SKM-1 treated with dmso at 0.1 percent for 144 hours (cell line): ENCODE results near the gene NTMT2.
"Not testable (repeated sequence)": the region's sequence is repeated elsewhere in the genome, so short reads cannot be mapped to it uniquely, and the experiment has no call there.

Experiments
- DNase-seq: peaks from one replicate; lab custom pipeline; 2025; ENCODE audit not compliant: unreplicated experiment; lab: John Stamatoyannopoulos, UW

Gene NTMT2

DNA sequence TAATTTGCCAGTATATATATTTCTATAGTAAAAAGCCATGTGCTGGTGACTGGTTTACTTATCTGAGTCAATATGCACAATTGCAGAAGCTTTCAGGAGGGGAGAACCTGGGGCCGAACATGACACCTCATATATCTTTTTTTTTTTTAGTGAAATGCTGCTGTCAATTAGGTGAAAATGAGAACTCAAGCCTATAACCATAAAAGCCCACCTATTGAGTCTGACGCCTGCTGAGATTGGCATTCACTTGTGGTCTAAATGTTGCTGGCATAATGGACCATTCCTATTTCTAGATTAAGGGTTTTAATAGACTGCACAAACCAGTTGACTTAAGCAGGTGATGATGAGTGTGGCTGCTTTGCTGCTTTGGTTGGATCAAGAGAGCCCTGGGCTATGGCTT is 10.8 kb downstream of the NTMT2 start:
- DNase-seq, result no peak

GRCh38 chr1:170157820-170158219 is 12.1 kb downstream of the NTMT2 start:
- no peak for DNase-seq

DNA sequence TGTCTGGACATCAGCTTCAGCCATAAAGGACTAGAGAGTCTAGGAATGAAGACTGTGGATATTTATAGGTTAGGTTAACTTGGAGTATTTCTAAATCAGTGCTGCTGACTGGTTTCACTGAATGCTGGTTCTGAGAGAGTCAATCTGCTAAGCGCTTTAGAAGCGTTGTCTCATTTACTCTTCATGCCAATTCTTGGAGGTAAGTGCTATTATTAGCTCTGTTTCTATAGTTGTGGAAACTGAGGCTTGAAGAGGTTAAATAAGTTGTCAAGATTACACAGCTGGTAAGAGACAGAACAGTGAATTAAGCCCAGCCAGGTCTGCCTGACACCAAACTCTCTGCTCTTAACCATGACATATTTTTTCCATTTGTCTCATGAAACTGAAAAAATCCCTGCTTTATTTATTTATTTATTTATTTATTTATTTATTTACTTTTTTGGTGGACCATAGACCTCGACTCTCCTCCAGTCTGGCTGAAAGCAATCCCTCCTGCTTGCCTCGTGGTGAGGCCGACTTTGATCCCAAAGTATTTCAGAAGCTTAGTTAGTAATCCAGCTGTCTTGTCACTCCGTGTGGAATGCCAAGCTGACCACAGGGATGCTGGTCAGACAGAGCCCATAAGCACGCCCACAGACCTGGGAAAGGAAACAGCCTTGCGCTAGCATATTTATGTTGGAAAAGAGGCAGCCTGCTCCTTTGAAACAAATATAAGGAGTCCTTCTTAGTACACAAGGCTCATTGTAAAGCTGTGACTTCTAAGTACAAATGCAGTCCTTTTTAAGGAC is 16.9 kb downstream of the NTMT2 start:
- no peak for DNase-seq

- DNase-seq, result no peak
Observed at GRCh38 chr1:170164103-170164763, 18.5 kb downstream of the NTMT2 start.

DNA sequence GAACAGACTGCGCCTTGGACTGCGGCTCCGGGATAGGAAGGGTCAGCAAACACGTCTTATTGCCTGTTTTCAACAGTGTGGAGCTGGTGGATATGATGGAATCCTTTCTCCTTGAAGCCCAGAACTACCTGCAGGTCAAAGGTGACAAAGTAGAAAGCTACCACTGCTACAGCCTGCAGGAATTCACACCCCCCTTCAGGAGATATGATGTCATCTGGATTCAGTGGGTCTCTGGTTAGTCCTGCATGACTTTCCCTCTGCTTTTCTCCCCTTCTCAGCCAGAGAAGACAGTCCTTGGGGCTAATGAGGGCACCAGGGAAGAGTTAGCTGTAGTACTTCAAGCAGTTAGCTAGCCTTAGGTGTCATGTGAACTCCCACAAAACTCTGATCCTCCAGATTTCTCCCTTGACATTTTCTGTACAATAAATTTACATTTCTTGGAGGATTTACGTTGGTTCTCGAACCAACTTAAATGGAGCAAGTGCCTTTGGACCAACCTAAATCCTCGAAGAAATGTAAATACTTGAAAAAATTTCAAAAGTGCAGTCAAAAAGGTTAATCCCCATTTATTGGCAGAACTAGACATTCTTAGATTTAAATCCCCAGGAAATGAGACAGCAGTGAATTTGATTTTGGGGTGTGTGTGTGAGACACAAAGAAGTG is 20.9 kb downstream of the NTMT2 start:
- DNase-seq, result no peak

DNA sequence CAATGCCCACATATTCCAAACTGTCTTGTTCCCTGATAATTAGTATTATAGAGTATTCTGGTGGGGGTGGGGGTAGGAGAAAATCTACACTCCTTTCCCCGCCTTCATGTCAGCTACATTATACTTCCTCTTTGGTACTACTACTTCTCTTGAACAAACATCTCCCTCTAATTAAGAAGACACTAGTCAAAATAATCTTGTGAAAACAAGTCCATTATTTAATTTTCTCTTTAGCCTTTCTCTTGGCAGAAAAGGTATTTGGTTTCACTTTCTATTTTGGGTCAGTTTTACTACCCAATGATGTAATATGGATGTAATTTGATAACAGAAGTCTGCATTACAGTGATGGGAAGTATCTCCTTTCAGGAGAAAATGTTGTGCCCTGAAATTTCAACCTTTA is 22.5 kb downstream of the NTMT2 start:
- DNase-seq, result no peak

DNA sequence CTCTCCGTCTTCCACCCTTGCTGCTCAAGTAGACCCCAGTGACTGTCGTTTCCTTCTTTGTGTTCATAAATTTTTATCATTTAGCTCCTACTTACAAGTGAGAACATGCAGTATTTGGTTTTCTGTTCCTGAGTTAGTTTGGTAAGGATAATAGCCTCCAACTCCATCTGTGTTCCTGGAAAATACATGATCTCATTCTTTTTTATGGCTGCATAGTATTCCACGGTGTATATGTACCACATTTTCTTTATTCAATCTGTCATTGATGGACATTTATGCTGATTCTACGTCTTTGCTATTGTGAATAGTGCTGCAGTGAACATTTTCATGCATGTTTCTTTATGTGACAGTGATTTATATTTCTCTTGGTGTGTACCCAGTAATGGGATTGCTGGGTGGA is 24.8 kb downstream of the NTMT2 start:
- not testable (repeated sequence) for DNase-seq

DNA sequence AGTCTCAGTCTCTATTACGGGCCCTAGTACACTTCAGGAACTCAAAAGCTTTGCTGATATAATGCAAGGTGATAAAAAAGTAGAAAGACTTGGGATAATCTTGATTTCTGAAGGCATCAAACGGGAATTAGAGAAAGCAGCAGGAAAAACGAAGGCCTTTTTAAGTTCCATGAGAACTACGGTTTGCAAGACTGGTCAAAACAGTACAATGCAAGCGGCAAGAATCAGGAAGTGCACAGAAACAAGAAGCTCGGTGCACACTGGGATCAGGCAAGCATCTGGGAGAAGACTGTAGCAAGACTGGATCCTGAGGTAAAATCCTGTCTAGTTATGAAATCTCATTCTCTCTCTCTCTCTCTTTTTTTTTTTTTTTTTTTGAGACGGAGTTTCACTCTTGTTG is 28.6 kb downstream of the NTMT2 start:
- no peak for DNase-seq

DNA sequence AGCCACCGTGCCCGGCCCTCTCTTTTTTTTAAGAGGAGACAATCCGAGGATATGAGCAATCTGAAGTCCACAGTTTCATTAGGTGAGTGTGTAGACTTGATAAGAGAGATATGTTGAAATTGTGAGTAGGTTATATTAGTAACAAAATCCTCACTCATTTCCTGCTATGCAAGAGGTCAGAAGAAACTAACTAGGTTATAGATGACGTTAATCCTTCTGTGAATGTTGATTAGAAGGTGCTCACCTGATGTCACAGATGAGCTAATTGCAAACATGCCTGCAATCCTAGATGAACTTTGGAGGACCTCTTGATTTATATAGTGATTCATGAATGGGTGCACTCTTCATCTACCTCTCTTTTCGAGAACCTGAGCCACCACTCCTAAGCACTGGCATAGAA is 29.3 kb downstream of the NTMT2 start:
- DNase-seq, result no peak

- DNase-seq, result no peak
Observed at GRCh38 chr1:170175484-170175883, 29.7 kb downstream of the NTMT2 start.

DNA sequence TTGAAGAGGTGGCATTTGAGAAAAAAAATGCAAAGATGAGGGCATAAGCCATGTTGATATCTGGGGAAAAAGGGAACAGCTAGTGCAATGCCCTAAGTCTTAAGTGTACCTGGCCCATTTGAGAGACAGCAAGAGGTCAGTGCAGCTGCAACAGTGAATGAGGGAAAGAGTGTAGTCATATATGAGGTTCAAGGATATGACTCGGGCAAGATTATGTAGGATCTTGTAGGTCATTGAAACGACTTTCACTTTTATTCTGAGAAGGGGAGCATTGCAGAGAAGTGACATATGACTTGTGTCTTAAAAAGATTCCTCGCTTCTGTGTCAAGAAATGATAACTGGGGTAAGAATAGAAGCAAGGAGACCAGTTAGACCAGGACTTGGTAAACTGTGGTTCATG is 31.0 kb downstream of the NTMT2 start:
- no peak for DNase-seq

DNA sequence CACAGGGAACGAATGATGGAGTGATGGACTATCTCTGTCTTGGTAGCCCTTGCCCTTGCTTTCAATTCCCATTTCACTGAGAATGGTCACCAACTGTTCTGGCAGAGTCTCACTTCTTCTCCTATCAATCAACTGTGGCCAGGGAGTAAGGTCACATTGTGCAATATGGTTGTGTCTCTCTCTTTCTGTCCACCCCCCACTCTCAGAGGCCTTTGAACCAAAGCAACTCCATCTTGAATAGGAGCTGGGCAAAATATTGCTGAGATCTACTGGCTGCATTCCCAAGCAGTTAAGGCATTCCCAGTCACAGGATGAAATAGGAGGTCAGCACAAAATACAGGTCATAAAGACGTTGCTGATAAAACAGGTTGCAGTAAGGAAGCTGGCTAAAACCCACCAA is 36.7 kb downstream of the NTMT2 start:
- DNase-seq, result no peak

GRCh38 chr1:170192546-170192945 is 46.8 kb downstream of the NTMT2 start:
- DNase-seq, result no peak

DNA sequence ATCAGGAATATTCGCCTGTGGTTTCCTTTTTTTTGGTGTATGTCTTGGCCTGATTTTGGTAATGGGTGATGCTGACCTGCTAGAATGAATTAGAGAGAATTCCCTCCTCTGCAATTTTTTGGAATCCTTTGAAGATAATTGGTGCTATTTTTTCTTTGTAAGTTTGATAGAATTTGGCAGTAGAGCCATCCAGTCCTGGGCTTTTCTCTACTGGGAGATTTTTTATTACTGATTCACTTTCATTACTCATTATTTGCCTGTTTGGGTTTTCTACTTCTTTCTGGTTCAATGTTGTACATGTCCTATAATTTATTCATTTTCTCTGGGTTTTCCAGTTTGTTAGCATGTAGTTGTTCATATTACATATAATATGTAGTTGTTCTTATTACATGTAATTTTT is 48.7 kb downstream of the NTMT2 start:
- DNase-seq, result no peak

DNA sequence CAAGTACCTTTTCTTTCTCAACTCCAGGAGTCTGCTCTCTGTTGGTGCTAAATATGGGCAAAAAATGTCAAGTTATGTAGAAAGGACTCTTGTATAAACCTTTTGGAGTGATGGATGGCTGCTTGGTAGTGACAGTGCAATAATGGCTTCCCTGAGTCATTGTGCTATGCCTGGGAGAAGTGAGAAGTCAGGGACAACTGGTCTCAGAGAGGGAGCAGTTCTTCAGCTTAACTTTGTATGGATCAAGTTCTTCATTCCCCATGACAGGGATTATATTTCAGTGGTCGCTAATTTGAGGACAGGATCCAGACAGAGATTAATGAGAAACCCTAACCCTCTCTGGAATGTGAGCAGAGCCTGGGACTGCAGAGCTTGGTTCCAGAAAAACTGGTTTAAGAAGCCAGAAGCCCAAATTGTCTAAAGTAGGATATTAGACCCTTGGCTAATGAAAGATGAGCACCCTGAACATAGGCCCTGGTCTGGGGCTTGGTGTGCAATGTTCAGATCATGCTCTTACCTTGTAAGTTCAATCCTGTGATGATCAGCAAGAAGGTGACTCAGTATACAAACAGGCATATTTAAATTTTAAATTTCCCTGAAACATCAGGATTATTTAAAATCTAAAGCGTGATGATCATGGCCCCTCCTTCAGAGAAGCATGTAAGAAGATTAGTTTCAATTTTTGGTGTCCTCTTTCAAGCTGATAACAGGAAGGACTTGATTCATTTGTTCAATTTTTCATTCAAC is 50.9 kb downstream of the NTMT2 start:
- DNase-seq, result no peak

DNA sequence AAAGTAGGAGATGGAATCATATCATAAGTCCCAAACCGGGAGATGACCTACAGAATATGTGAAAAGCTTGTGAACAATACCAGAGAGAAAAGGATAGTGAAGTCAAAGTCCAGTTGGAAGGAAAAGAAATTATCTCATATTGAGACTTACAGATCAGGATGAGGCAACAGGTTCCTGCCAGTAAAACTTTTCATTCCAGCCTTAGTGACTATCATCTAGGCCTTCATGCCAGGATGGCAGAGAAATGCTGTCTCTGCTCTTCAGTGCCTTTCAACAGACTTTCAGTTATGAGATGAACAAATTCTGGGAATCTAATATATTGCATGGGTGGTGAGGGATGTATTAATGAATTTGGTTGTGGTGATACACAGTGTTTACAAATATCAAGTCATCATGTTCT is 52.3 kb downstream of the NTMT2 start:
- no peak for DNase-seq

- DNase-seq, result no peak
Observed at GRCh38 chr1:170198584-170198983, 52.8 kb downstream of the NTMT2 start.

- DNase-seq, result no peak
Observed at GRCh38 chr1:170200161-170200560, 54.4 kb downstream of the NTMT2 start.

GRCh38 chr1:170200621-170201397 is 55.0 kb downstream of the NTMT2 start:
- no peak for DNase-seq

GRCh38 chr1:170203693-170204092 is 57.9 kb downstream of the NTMT2 start:
- no peak for DNase-seq

DNA sequence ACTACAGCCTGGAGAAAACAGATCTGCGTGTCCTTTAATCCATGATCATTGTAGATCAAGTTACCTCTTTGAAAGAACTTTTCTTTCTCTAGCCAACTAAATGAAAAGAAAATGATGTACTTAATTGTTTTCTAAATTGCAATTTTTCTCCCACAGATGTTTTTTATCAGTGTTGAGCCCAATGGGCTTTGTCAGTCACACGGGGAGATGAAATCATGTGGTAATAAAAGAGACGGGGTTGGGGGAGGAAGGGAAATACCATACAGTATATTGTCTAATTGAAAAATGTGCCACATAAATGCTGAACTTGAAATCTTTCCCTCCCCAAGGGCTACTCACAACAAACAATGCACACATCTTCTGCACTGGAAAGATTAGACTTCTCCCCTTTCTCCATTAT is 58.4 kb downstream of the NTMT2 start:
- DNase-seq, result no peak
